Activated T-helper 1 cell treated with anti-CD3 and anti-CD28 coated beads, Interleukin-12 subunit alpha, Interleukin-12 subunit beta, Interleukin-2, Interleukin-4 antibody, amounts not matched to agents 30 ng/mL and 10 ng/mL and 1 ng/mL, durations not matched to agents 14 hours and 24 hours and 36 hours (primary cell): ENCODE measurements around the gene ZNF628. TPM values are rescaled to one million over a fixed set of nuclear protein-coding genes. Genes with fewer than 3 reads are reported as not detected.

Source experiments
- DNase-seq: peaks from one replicate; pipeline ENCODE4 v3.0.0; 2021; ENCODE audit warnings: low spot score
- H3K27ac Mint-ChIP-seq: one replicate; pipeline ENCODE4 v1.8.0; 2021; ENCODE audit warnings: mild to moderate bottlenecking, mixed read lengths
- H3K27me3 Mint-ChIP-seq: one replicate; pipeline ENCODE4 v1.8.0; 2022; ENCODE audit warnings: mild to moderate bottlenecking, moderate library complexity, mixed read lengths; ENCODE audit not compliant: insufficient read depth
- H3K36me3 Mint-ChIP-seq: one replicate; pipeline ENCODE4 v1.8.0; 2021; ENCODE audit warnings: low read depth, mixed read lengths
- H3K4me1 Mint-ChIP-seq: one replicate; pipeline ENCODE4 v1.8.0; 2021; ENCODE audit warnings: low read depth, mixed read lengths
- H3K4me3 Mint-ChIP-seq: one replicate; pipeline ENCODE4 v1.8.0; 2021; ENCODE audit warnings: mild to moderate bottlenecking, moderate library complexity, mixed read lengths
- H3K9me3 Mint-ChIP-seq: one replicate; pipeline ENCODE4 v1.8.0; 2021; ENCODE audit warnings: mixed read lengths
- intact Hi-C: fragments of 100-400 bp; cut with micrococcal nuclease; formaldehyde crosslinking; loops from one replicate; pipeline ENCODE4 v1.15.1; 2024
- total RNA-seq: library from RNA; stranded (reverse); gene quantifications from 2 replicates; pipeline ENCODE4 v1.2.3, GENCODE V29; 2022

The ZNF628 gene
- 7.6 and 10.4 TPM in 2 replicates for total RNA-seq

DNA sequence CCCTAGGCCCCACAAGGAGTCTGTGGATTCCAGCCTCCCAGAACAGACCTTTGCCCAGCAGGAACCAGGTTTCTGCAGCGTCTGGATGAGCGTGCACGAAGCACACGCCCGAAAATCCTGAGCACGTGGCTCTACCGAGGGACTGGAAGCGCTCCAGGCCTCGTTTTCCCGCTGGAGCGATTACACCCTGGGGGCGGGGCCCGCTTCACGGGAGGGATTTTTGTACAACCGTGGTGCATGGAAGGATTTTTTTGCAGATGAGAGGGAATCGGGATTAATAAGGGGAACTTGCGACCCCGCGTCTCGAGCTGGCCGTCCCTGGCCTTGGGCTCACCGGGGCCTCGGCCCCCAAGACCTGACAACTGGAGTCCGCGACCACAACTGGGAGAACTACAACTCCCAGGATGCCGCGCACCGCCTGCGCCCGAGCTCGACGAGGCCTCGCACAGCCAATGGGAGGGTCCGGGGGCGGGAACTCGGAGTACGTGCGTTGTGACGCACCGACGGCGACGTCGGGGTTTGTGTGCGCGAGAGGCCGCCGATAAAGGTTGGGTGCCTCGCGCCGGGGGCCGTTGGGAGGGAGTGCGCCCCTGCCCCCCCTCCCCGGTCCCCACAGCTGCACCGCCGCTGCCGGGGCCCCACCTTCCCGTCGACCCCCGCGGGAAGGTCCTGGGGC, at the start of gene ZNF628:
Gene ZNF628, plus strand, starts transcription at position 518 of the 676 bp plus-strand sequence. CDS start 3,294 bp downstream, outside the sequence.
- H3K27me3 Mint-ChIP-seq = peaks cover 2% of the 10 kb centered on the region
- intact Hi-C loops = loop anchor here (1.0 to 5.0 kb wide), 16 partner anchors 9 to 1091 kb away; partner anchors contain the start of genes FIZ1, HSPBP1, ISOC2 and KMT5C
- peak within 1 kb of the TSS; percentile 91 for H3K4me3 Mint-ChIP-seq
- H3K4me1 Mint-ChIP-seq = peaks cover 18% of the 10 kb centered on the region
- no peaks in the 10 kb centered on the region for H3K9me3 Mint-ChIP-seq
- H3K36me3 Mint-ChIP-seq = no peaks in the 10 kb centered on the region
- H3K27ac Mint-ChIP-seq = peak within 1 kb of the TSS; percentile 79
- DNase-seq = peak; percentile 96

DNA sequence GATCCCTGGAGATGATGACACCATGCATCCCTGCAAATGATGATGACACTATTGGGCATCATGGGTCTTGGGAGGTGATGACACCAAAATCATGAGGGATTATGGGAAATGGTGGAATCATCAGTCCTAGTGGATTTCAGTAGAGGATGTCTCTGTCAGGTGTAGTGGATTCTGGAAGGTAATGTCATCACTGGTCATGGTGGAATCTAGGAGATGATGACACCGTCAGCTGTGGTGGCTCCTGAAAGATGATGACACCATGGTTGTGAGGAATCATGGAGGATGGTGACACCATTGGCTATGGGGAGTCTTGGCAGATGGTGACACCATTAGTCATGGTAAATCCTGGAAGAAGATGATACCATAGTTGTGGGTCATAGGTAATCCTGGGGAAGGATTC, 45.2 kb upstream of the ZNF628 start:
- DNase-seq = no peak
- intact Hi-C loops = no loop called here
- Mint-ChIP-seq H3K27me3 (peaks cover 2% of the 10 kb centered on the region), H3K4me1 (no peaks in the 10 kb centered on the region), H3K36me3 (no peaks in the 10 kb centered on the region), H3K9me3 (no peaks in the 10 kb centered on the region), H3K4me3 (no peak overlapping the region), H3K27ac (no peak overlapping the region)

DNA sequence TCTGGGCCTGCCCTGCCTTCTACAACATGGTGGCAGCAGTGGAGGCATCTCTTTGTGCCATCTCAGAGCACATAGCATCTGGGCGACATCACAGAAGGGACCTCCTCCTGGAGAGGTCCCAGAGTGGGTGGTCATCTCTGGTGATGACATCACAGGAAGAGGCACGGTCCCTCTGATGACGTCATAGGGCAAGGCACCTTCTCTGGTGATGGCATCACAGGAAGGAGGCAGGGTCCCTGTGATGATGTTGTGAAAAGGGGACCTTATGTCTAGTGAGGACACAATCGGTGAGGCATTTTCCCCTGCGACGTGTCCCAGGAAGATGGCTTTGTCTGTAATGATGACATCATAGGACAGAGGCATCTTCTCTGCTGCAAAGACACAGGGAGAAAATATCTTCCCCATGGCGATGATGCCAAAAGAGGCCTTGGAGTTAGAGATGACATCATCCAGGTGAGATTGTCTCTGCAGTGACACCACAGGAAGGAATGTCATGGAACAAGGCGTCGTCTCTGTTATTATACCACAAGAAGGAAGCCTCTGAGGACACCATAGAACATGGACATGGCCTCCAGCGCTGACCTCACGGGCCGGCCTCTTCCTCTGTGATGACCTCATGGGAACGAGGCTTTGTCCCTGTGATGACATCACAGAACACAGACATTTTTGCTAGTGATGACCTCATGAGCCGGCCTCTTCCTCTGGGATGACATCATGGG, 44.0 kb upstream of the ZNF628 start:
- DNase-seq = no peak
- no peak overlapping the region for H3K4me3 Mint-ChIP-seq
- peaks cover 6% of the 10 kb centered on the region for H3K27me3 Mint-ChIP-seq
- no peaks in the 10 kb centered on the region for H3K9me3 Mint-ChIP-seq
- no peak overlapping the region for H3K27ac Mint-ChIP-seq
- peaks cover 7% of the 10 kb centered on the region for H3K4me1 Mint-ChIP-seq
- intact Hi-C loops = no loop called here
- H3K36me3 Mint-ChIP-seq = no peaks in the 10 kb centered on the region

DNA sequence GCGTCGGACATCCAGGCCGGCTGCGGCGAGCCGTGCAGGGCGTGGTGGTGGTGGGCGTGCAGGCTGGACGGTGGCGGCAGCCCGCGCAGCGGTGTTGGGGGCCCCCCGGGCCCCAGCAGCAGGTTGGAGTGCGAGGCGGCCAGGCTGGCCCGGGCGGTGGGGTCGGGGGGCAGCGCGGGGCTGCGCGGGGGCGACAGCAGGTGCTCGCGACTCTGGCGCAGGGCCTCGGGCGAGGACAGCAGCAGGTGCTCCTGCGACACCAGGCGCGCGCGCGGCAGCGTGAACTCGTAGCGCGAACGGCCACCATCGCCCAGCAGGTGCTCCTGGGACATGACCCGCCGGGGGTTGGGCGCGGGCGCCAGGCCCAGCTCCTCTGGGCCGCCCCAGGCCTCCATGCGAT, 43.1 kb upstream of the ZNF628 start:
- Mint-ChIP-seq H3K4me3 (no peak overlapping the region), H3K27me3 (peaks cover 6% of the 10 kb centered on the region), H3K4me1 (peaks cover 7% of the 10 kb centered on the region), H3K27ac (no peak overlapping the region), H3K36me3 (no peaks in the 10 kb centered on the region), H3K9me3 (no peaks in the 10 kb centered on the region)
- intact Hi-C loops = no loop called here
- no peak for DNase-seq

DNA sequence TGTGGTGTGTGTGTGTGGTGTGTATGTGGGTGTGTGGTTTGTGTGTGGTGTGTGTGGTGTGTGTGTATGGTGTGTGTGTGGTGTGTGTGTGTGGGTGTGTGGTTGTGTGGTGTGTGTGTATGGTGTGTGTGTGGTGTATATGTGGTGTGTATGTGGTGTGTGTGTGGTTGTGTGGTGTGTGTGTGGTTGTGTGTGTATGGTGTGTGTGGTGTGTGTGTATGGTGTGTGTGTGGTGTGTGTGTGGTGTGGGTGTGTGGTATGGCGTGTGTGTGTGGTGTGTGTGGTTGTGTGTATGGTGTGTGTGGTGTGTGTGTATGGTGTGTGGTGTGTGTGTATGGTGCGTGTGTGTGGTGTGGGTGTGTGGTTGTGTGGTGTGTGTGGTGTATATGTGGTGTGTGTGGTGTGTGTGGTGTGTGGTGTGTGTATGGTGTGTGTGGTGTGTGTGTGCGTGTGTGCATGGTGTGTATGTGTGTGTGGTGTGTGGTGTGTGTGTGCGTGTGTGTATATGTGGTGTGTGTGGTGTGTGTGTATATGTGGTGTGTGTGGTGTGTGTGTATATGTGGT, 42.0 kb upstream of the ZNF628 start:
- DNase-seq = no peak
- Mint-ChIP-seq H3K27me3 (peaks cover 13% of the 10 kb centered on the region), H3K4me3 (no peak overlapping the region), H3K9me3 (no peaks in the 10 kb centered on the region), H3K4me1 (peaks cover 7% of the 10 kb centered on the region), H3K27ac (no peak overlapping the region), H3K36me3 (no peaks in the 10 kb centered on the region)
- intact Hi-C loops = no loop called here

DNA sequence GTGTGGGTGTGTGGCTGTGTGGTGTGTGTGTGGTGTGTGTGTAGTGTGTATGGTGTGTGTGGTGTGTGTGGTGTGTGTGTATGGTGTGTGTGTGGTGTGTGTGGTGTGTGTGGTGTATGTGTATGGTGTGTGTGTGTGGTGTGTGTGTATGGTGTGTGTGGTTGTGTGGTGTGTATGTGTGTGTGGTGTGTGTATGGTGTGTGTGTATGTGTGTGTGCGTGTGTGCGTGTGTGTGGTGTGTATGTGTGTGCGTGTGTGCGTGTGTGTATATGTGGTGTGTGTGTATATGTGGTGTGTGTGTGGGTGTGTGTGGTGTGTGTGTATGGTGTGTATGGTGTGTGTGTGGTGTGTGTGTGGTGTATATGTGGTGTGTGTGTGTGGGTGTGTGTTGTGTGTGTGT, 41.4 kb upstream of the ZNF628 start:
- no peak for DNase-seq
- H3K36me3 Mint-ChIP-seq = no peaks in the 10 kb centered on the region
- intact Hi-C loops = no loop called here
- H3K9me3 Mint-ChIP-seq = no peaks in the 10 kb centered on the region
- H3K27me3 Mint-ChIP-seq = peaks cover 18% of the 10 kb centered on the region
- no peak overlapping the region for H3K4me3 Mint-ChIP-seq
- no peak overlapping the region for H3K27ac Mint-ChIP-seq
- peaks cover 7% of the 10 kb centered on the region for H3K4me1 Mint-ChIP-seq

DNA sequence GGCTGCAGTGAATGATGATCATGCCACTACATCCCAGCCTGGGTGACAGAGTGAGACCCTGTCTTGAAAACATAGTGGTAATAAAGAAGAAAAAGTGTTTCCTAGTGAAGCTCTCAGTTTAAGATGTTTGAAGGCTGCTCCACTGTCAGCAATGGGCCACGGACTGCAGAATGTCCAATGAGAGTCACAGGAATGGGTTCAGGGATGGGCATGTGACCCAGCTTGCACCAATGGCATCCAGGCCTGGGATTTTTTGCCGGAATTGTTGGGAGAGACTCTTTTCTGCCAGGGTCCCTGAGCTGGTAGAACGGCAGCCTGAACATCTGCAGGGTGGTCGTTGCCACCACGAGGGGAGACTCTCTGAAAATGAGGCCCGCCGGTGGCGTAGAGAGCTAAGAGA, 39.6 kb upstream of the ZNF628 start:
- H3K4me1 Mint-ChIP-seq = peaks cover 17% of the 10 kb centered on the region
- H3K27me3 Mint-ChIP-seq = peaks cover 31% of the 10 kb centered on the region
- intact Hi-C loops = no loop called here
- no peaks in the 10 kb centered on the region for H3K36me3 Mint-ChIP-seq
- H3K4me3 Mint-ChIP-seq = no peak overlapping the region
- no peak for DNase-seq
- no peak overlapping the region for H3K27ac Mint-ChIP-seq
- no peaks in the 10 kb centered on the region for H3K9me3 Mint-ChIP-seq

DNA sequence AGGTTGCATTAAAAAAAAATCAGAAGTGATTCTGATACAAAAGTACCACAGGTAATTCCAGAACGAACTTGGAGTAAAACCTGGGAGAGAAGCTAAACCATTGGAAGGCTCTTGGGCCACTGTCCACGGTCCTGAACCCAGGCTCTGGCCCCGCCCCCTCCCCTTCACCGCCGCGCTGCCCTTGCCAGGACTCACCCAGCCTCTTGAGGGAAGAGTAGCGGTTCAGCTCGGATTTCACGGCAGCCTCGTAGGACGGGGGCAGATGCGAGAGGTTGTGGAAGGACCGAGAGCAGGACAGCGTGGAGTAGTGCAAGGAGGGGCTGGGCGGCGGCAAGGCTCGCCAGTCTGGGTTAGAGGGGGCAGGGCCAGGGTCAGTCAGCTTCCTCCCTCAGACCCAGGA, 39.0 kb upstream of the ZNF628 start:
- Mint-ChIP-seq H3K4me3 (no peak overlapping the region), H3K27ac (no peak overlapping the region), H3K4me1 (peaks cover 17% of the 10 kb centered on the region), H3K36me3 (no peaks in the 10 kb centered on the region), H3K9me3 (no peaks in the 10 kb centered on the region), H3K27me3 (peaks cover 34% of the 10 kb centered on the region)
- intact Hi-C loops = no loop called here
- DNase-seq = no peak

DNA sequence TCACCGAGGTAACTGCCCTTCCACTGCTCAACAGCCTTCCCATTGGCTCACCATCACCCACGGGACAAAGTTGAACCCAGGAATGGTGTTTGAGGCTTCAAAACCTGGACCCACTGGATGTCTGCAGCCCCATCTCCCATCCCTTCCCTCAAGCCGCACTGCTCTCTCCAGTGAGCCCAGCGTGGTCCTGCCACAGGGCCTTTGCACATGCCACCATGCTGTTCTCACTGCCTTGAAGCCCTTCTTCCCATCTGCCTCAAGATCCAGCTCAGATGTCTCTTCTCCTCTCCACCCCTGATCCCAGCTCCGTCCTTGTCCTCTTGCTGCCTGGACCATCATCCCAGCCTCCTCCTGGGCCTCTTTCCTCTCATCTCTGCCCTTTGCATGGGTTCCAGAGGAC, 37.4 kb upstream of the ZNF628 start:
- intact Hi-C loops = no loop called here
- Mint-ChIP-seq H3K27me3 (peaks cover 47% of the 10 kb centered on the region), H3K9me3 (no peaks in the 10 kb centered on the region), H3K27ac (no peak overlapping the region), H3K36me3 (no peaks in the 10 kb centered on the region), H3K4me1 (peaks cover 17% of the 10 kb centered on the region), H3K4me3 (no peak overlapping the region)
- no peak for DNase-seq

DNA sequence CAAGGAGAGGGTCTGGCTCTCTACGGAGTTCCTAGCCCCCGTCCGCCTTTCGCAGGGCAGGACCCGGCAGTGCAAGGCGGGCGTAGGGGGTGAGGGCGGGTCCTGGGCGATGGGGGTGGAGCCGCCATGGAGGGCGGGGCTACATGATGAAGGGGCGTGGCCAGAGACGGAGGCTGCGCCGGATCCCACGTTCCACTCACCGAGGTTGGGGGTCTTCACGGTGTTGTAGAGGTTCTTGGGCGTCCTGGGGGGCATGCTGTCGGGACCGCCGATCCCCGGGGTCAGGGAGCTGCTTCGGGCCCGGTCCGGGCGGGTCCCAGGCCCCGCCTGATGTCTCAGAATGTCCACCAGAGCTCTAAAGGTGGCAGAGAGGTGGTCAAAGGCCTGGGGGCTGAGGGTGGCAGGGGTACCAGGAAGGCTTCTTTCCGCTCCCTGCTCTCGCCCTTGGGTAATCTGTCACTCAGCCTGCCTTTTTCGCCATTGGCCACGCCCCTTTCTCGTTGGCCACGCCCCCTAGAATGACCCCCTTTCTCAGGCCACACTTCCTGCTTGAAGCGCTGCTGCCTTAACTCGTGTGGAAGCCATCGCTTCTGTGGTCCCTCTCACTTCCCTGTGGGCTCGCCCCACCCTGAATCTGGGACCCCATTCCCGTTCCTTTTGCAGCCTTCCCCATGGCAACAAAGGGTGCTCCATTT, 35.9 kb upstream of the ZNF628 start:
- intact Hi-C loops = loop anchor here (5.0 kb wide), 1 partner anchor 278 kb away; no protein-coding TSS in a partner anchor
- DNase-seq = no peak
- Mint-ChIP-seq H3K27me3 (peaks cover 61% of the 10 kb centered on the region), H3K9me3 (no peaks in the 10 kb centered on the region), H3K4me3 (no peak overlapping the region), H3K36me3 (no peaks in the 10 kb centered on the region), H3K4me1 (peaks cover 17% of the 10 kb centered on the region), H3K27ac (peak overlapping the region; percentile 2)

DNA sequence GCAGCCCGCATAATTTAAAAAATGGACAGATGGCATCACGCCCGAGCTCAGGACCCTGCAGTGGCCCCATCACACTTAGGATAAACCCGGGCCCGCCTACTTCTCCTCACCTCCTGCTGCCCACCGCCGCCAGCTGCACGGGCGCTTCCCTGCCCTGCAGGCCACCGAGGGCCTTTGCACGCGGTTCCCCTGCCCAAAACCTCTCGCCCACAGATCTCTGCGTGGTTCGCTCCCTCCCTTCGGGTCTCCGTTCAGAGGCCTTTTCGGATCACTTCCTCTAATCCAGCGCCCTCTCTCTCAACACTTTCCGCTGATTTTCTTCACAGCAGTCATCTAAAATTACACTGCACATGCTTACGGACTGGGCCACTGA, 35.1 kb upstream of the ZNF628 start:
- intact Hi-C loops = loop anchor here (5.0 kb wide), 1 partner anchor 279 kb away; no protein-coding TSS in a partner anchor
- peaks cover 17% of the 10 kb centered on the region for H3K4me1 Mint-ChIP-seq
- DNase-seq = no peak
- no peak overlapping the region for H3K4me3 Mint-ChIP-seq
- no peak overlapping the region for H3K27ac Mint-ChIP-seq
- no peaks in the 10 kb centered on the region for H3K9me3 Mint-ChIP-seq
- H3K27me3 Mint-ChIP-seq = peaks cover 66% of the 10 kb centered on the region
- no peaks in the 10 kb centered on the region for H3K36me3 Mint-ChIP-seq

DNA sequence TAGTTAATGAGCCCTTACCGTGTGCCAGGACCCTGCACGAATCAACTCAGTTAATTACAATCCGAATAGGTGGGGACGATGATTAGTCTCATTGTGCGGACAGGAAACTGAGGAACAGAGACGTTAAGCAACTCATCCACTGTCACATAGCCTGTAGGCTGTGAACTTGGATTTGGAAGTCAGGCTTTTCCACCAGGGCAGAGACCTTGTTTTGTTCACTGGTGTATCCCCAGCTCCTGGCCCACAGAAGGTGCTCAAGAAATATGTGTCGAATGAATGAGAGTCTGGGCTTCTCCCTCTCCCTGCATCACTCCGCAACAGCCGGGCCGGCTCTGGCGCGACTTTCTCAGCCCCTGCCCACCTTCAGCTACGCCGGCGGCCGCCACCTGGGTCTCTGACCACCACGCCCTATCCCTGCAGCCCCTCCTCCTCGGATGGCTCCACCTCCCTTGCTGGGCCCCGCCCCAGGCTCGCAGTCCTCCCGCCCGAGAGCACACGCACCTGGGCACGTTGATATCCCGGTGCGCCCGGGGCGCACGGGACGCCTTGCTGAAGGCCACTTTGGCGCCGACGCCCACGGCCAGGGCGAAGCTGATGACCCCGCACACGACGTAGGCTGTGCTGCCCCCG, 34.6 kb upstream of the ZNF628 start:
- DNase-seq = no peak
- intact Hi-C loops = loop anchor here (5.0 kb wide), 1 partner anchor 280 kb away; no protein-coding TSS in a partner anchor
- H3K9me3 Mint-ChIP-seq = no peaks in the 10 kb centered on the region
- no peak overlapping the region for H3K27ac Mint-ChIP-seq
- H3K36me3 Mint-ChIP-seq = no peaks in the 10 kb centered on the region
- peaks cover 64% of the 10 kb centered on the region for H3K27me3 Mint-ChIP-seq
- H3K4me1 Mint-ChIP-seq = peaks cover 15% of the 10 kb centered on the region
- H3K4me3 Mint-ChIP-seq = no peak overlapping the region
